ENCODE results near the gene SLC2A10.

Gene SLC2A10

DNA sequence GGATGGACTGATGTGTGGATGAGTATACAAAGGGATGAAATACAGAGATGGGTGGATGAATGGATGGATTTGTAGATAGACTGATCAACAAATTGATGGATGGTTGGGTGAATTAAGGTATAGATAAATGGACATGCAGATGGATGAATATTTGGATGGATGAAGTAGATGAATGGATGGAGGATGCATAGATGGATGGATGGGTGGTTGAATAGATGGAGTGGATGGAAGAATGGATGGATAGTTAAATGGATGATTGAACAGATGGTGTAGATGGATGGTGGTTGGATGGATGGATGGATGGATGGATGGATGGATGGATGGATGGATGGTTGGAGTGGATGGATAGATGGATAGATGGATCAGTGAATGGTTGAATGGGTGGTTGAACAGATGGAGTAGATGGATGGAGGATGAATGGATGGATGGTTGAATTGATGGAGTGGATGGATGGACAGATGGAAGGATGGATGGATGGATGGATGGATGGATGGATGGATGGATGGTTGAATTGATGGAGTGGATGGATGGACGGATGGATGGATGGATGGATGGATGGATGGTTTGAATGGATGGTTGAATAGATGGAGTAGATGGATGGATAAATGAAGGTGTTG is 15.0 kb downstream of the SLC2A10 start:
- TF ChIP-seq, protein P1, sequence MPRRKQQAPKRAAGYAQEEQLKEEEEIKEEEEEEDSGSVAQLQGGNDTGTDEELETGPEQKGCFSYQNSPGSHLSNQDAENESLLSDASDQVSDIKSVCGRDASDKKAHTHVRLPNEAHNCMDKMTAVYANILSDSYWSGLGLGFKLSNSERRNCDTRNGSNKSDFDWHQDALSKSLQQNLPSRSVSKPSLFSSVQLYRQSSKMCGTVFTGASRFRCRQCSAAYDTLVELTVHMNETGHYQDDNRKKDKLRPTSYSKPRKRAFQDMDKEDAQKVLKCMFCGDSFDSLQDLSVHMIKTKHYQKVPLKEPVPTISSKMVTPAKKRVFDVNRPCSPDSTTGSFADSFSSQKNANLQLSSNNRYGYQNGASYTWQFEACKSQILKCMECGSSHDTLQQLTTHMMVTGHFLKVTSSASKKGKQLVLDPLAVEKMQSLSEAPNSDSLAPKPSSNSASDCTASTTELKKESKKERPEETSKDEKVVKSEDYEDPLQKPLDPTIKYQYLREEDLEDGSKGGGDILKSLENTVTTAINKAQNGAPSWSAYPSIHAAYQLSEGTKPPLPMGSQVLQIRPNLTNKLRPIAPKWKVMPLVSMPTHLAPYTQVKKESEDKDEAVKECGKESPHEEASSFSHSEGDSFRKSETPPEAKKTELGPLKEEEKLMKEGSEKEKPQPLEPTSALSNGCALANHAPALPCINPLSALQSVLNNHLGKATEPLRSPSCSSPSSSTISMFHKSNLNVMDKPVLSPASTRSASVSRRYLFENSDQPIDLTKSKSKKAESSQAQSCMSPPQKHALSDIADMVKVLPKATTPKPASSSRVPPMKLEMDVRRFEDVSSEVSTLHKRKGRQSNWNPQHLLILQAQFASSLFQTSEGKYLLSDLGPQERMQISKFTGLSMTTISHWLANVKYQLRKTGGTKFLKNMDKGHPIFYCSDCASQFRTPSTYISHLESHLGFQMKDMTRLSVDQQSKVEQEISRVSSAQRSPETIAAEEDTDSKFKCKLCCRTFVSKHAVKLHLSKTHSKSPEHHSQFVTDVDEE (CRISPR knock-in tag; IDR thresholded peaks at IDR 0.05) = no peak
- ATAC-seq = no peak

DNA sequence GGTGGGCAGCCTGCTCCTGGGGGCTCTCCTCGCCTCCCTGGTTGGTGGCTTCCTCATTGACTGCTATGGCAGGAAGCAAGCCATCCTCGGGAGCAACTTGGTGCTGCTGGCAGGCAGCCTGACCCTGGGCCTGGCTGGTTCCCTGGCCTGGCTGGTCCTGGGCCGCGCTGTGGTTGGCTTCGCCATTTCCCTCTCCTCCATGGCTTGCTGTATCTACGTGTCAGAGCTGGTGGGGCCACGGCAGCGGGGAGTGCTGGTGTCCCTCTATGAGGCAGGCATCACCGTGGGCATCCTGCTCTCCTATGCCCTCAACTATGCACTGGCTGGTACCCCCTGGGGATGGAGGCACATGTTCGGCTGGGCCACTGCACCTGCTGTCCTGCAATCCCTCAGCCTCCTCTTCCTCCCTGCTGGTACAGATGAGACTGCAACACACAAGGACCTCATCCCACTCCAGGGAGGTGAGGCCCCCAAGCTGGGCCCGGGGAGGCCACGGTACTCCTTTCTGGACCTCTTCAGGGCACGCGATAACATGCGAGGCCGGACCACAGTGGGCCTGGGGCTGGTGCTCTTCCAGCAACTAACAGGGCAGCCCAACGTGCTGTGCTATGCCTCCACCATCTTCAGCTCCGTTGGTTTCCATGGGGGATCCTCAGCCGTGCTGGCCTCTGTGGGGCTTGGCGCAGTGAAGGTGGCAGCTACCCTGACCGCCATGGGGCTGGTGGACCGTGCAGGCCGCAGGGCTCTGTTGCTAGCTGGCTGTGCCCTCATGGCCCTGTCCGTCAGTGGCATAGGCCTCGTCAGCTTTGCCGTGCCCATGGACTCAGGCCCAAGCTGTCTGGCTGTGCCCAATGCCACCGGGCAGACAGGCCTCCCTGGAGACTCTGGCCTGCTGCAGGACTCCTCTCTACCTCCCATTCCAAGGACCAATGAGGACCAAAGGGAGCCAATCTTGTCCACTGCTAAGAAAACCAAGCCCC is 16.0 kb downstream of the SLC2A10 start:
- TF ChIP-seq, protein P2, sequence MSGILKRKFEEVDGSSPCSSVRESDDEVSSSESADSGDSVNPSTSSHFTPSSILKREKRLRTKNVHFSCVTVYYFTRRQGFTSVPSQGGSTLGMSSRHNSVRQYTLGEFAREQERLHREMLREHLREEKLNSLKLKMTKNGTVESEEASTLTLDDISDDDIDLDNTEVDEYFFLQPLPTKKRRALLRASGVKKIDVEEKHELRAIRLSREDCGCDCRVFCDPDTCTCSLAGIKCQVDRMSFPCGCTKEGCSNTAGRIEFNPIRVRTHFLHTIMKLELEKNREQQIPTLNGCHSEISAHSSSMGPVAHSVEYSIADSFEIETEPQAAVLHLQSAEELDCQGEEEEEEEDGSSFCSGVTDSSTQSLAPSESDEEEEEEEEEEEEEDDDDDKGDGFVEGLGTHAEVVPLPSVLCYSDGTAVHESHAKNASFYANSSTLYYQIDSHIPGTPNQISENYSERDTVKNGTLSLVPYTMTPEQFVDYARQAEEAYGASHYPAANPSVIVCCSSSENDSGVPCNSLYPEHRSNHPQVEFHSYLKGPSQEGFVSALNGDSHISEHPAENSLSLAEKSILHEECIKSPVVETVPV (CRISPR knock-in tag; IDR thresholded peaks at IDR 0.05) = no peak
- no peak for TF ChIP-seq ESRRG (CRISPR knock-in tag; IDR thresholded peaks at IDR 0.05)
- TF ChIP-seq ZFP30 (CRISPR knock-in tag; IDR thresholded peaks at IDR 0.05) = no peak
- TF ChIP-seq TCF4 (CRISPR knock-in tag; IDR thresholded peaks at IDR 0.05; ENCODE audit: borderline replicate concordance) = no peak
- no peak for TF ChIP-seq ZNF70 (CRISPR knock-in tag; IDR thresholded peaks at IDR 0.05)
- no peak for TF ChIP-seq PPARA (CRISPR knock-in tag; IDR thresholded peaks at IDR 0.05; ENCODE audit: borderline replicate concordance)
- no peak for TF ChIP-seq SNAI2 (CRISPR knock-in tag; IDR thresholded peaks at IDR 0.05)
- TF ChIP-seq RARB (CRISPR knock-in tag; IDR thresholded peaks at IDR 0.05) = no peak
- TF ChIP-seq, protein P1 (CRISPR knock-in tag; IDR thresholded peaks at IDR 0.05) = no peak
- no peak for TF ChIP-seq CSDC2 (CRISPR knock-in tag; IDR thresholded peaks at IDR 0.05)
- ATAC-seq = no peak

DNA sequence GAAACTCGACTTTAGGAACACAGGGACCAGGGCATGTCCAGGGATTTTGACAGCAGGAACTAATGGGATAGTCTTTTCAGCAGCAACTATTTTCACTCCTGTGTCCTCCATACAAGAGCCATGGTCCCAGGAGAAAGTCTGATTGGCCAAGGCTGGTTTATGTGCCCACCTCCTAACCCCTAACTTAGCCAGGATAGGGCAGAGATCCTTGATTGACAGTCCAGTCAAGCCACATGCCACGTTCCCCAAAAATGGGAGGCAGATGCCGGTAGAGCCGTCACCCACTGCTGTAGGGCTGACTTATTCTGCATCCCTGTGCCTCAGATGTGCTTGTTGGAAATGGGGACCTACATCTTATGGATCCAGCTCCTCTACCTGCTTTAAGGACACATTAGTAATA is 22.3 kb downstream of the SLC2A10 start:
- no peak for ATAC-seq
- TF ChIP-seq ESRRG (CRISPR knock-in tag; IDR thresholded peaks at IDR 0.05) (no peak), BACH2 (CRISPR knock-in tag; IDR thresholded peaks at IDR 0.05; ENCODE audit: borderline replicate concordance) (no peak), TCF4 (CRISPR knock-in tag; IDR thresholded peaks at IDR 0.05; ENCODE audit: borderline replicate concordance) (no peak), ZNF8 (CRISPR knock-in tag; IDR thresholded peaks at IDR 0.05) (no peak), ZNF565 (CRISPR knock-in tag; conservative IDR thresholded peaks at IDR 0.05; ENCODE audit: low read depth) (no peak), ARNTL (CRISPR knock-in tag; IDR thresholded peaks at IDR 0.05; ENCODE audit: borderline replicate concordance, low read depth) (no peak)
- TF ChIP-seq, protein P3, sequence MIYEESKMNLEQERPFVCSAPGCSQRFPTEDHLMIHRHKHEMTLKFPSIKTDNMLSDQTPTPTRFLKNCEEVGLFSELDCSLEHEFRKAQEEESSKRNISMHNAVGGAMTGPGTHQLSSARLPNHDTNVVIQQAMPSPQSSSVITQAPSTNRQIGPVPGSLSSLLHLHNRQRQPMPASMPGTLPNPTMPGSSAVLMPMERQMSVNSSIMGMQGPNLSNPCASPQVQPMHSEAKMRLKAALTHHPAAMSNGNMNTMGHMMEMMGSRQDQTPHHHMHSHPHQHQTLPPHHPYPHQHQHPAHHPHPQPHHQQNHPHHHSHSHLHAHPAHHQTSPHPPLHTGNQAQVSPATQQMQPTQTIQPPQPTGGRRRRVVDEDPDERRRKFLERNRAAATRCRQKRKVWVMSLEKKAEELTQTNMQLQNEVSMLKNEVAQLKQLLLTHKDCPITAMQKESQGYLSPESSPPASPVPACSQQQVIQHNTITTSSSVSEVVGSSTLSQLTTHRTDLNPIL (CRISPR knock-in tag; IDR thresholded peaks at IDR 0.05; ENCODE audit: low read depth) = no peak
- TF ChIP-seq, protein P1 (CRISPR knock-in tag; IDR thresholded peaks at IDR 0.05) = no peak
- TF ChIP-seq, protein P2 (CRISPR knock-in tag; IDR thresholded peaks at IDR 0.05) = no peak
- TF ChIP-seq, protein P4, sequence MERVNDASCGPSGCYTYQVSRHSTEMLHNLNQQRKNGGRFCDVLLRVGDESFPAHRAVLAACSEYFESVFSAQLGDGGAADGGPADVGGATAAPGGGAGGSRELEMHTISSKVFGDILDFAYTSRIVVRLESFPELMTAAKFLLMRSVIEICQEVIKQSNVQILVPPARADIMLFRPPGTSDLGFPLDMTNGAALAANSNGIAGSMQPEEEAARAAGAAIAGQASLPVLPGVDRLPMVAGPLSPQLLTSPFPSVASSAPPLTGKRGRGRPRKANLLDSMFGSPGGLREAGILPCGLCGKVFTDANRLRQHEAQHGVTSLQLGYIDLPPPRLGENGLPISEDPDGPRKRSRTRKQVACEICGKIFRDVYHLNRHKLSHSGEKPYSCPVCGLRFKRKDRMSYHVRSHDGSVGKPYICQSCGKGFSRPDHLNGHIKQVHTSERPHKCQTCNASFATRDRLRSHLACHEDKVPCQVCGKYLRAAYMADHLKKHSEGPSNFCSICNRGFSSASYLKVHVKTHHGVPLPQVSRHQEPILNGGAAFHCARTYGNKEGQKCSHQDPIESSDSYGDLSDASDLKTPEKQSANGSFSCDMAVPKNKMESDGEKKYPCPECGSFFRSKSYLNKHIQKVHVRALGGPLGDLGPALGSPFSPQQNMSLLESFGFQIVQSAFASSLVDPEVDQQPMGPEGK (CRISPR knock-in tag; IDR thresholded peaks at IDR 0.05; ENCODE audit: borderline replicate concordance) = no peak

Measured in SK-N-SH treated with all-trans-retinoic acid at 6 μM for 48 hours (cell line).